A673 (cell line): ENCODE data around the gene TSKS.

Experiments used
- EZH2 ChIP-seq: fragments of 200-600 bp; sonication (generic); IDR thresholded peaks from 2 replicates; pipeline ENCODE4 v1.6.1; 2017; ENCODE audit warnings: borderline replicate concordance, low read depth, mild to moderate bottlenecking, mixed read lengths, antibody characterized with exemption, low read length; ENCODE audit not compliant: poor library complexity, severe bottlenecking
- TF ChIP-seq, protein P1 (sequence below): fragments of 300-800, 200-600 bp; sonication (generic); conservative IDR thresholded peaks from 2 replicates; pipeline ENCODE4 v1.5.1; 2017; ENCODE audit warnings: low read depth, mild to moderate bottlenecking, antibody characterized with exemption, low read length, moderate library complexity, mixed read lengths

DNA sequence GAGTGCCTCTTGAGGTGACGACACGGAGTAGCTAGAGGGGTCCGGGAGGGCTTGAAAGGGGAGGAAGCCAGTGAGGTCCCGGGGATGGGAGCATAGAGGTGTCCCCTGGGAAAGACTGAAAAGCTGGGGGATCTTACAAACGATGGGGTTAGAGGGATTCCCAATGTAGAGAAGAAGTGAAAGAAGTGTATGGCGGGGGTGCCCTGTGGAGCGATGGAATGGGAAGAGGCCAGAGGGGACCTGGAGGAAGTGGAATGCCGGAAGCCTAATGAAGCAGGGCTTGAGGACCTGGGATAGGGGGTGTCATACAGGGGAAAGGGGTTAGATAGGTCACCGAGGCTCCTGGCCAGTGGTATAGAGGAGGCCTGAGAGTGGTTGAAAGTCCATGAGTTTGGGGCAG lies 4.3 kb upstream of the TSKS start:
- TF ChIP-seq, protein P1, sequence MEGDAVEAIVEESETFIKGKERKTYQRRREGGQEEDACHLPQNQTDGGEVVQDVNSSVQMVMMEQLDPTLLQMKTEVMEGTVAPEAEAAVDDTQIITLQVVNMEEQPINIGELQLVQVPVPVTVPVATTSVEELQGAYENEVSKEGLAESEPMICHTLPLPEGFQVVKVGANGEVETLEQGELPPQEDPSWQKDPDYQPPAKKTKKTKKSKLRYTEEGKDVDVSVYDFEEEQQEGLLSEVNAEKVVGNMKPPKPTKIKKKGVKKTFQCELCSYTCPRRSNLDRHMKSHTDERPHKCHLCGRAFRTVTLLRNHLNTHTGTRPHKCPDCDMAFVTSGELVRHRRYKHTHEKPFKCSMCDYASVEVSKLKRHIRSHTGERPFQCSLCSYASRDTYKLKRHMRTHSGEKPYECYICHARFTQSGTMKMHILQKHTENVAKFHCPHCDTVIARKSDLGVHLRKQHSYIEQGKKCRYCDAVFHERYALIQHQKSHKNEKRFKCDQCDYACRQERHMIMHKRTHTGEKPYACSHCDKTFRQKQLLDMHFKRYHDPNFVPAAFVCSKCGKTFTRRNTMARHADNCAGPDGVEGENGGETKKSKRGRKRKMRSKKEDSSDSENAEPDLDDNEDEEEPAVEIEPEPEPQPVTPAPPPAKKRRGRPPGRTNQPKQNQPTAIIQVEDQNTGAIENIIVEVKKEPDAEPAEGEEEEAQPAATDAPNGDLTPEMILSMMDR: no peak
- no peak for TF ChIP-seq EZH2
